PC-3 (cell line): ENCODE data around the gene ADAM12. TPM values are rescaled to one million over a fixed set of nuclear protein-coding genes. Genes with fewer than 3 reads are reported as not detected.

Experiments
- ATAC-seq: fragments of 200-7000 bp; cut with Tn5 transposase; 2 replicates; pipeline ENCODE4 v1.9.1; 2020; ENCODE audit warnings: mild to moderate bottlenecking, moderate library complexity
- BruUV-seq: library from RNA; stranded (reverse); fragments of 400-500 nt; replicated peaks from 2 replicates; lab custom pipeline; 2021; lab: Mats Ljungman, UMichigan
- CTCF ChIA-PET: fragments of 300-600 bp; sonication (Branson Sonifier 250); formaldehyde crosslinking; loops from one replicate; lab custom pipeline; 2022; ENCODE audit warnings: antibody characterized with exemption; lab: Charles Lee
- POLR2A ChIA-PET: fragments of 300-600 bp; sonication (Branson Sonifier 250); formaldehyde crosslinking; loops from one replicate; lab custom pipeline; 2022; ENCODE audit warnings: antibody characterized with exemption; ENCODE audit not compliant: unreplicated experiment; lab: Charles Lee
- DNase-seq: peaks from one replicate; pipeline ENCODE4 v3.0.0-alpha.2; 2015
- H2AFZ ChIP-seq: fragments of 300-600 bp; sonication (generic); 2 replicates; pipeline ENCODE4 v1.6.0; 2016; ENCODE audit warnings: antibody characterized with exemption, low read length
- H3F3A ChIP-seq: fragments of 300-600 bp; sonication (generic); one replicate; pipeline ENCODE4 v1.6.0; 2017; ENCODE audit warnings: antibody characterized with exemption, low read length, control low read depth, mild to moderate bottlenecking; ENCODE audit not compliant: unreplicated experiment
- H3K27ac ChIP-seq: fragments of 300-600 bp; sonication (generic); 2 replicates; pipeline ENCODE4 v1.5.1; 2016; ENCODE audit warnings: mild to moderate bottlenecking, low read length
- H3K27me3 ChIP-seq: fragments of 300-600 bp; sonication (generic); 2 replicates; pipeline ENCODE4 v1.6.1; 2016; ENCODE audit warnings: low read length, mixed read lengths
- H3K36me3 ChIP-seq: fragments of 300-600 bp; sonication (generic); 2 replicates; pipeline ENCODE4 v1.6.1; 2016; ENCODE audit warnings: low read depth, mixed run types, low read length, mixed read lengths
- H3K4me1 ChIP-seq: fragments of 300-600 bp; sonication (generic); 2 replicates; pipeline ENCODE4 v1.5.1; 2016; ENCODE audit warnings: low read length; ENCODE audit not compliant: insufficient read depth
- H3K4me2 ChIP-seq: fragments of 300-600 bp; sonication (generic); 2 replicates; pipeline ENCODE4 v1.6.0; 2016; ENCODE audit warnings: low read length
- H3K4me3 ChIP-seq: fragments of 300-600 bp; sonication (generic); 2 replicates; pipeline ENCODE4 v1.5.1; 2016; ENCODE audit warnings: mild to moderate bottlenecking, low read length, mixed read lengths
- H3K79me2 ChIP-seq: fragments of 300-600 bp; sonication (generic); 2 replicates; pipeline ENCODE4 v1.6.1; 2017; ENCODE audit warnings: low read length, mixed read lengths
- H3K9ac ChIP-seq: fragments of 300-600 bp; sonication (generic); 2 replicates; pipeline ENCODE4 v1.6.0; 2016; ENCODE audit warnings: mild to moderate bottlenecking, low read length
- H3K9me2 ChIP-seq: fragments of 300-600 bp; sonication (generic); replicated peaks from 2 replicates; pipeline ENCODE4 v1.6.1; 2016; ENCODE audit warnings: mixed run types, low read length, mixed read lengths
- H3K9me3 ChIP-seq: fragments of 300-600 bp; sonication (generic); 2 replicates; pipeline ENCODE4 v1.6.1; 2016; ENCODE audit warnings: low read length, mixed read lengths
- H4K20me1 ChIP-seq: fragments of 300-600 bp; sonication (generic); 2 replicates; pipeline ENCODE4 v1.6.1; 2016; ENCODE audit warnings: low read length, mixed read lengths
- EZH2 ChIP-seq: fragments of 300-600 bp; sonication (generic); IDR thresholded peaks from one replicate; pipeline ENCODE4 v1.6.1; 2017; ENCODE audit warnings: antibody characterized with exemption, mild to moderate bottlenecking, low read length; ENCODE audit not compliant: unreplicated experiment
- EZH2phosphoT487 ChIP-seq: fragments of 300-600 bp; sonication (generic); IDR thresholded peaks from 2 replicates; pipeline ENCODE4 v1.6.1; 2018; ENCODE audit warnings: mild to moderate bottlenecking, antibody characterized with exemption, low read length, borderline replicate concordance
- intact Hi-C: fragments of 100-400 bp; cut with micrococcal nuclease; formaldehyde crosslinking; loops from 2 replicates; pipeline ENCODE4 v1.9.0; 2023
- total RNA-seq: library from RNA; depleted of rRNA; stranded (reverse); fragments of >200 nt; gene quantifications from 2 replicates; pipeline ENCODE4 v1.2.3, GENCODE V29; 2014
- TF ChIP-seq, protein P1 (sequence below): fragments of 300-600 bp; sonication (generic); conservative IDR thresholded peaks from 2 replicates; pipeline ENCODE4 v1.5.1; 2017; ENCODE audit warnings: antibody characterized with exemption, low read depth, mild to moderate bottlenecking, low read length

The ADAM12 gene
- total RNA-seq, 1 experiment from 2014 or later = 3.4 TPM

DNA sequence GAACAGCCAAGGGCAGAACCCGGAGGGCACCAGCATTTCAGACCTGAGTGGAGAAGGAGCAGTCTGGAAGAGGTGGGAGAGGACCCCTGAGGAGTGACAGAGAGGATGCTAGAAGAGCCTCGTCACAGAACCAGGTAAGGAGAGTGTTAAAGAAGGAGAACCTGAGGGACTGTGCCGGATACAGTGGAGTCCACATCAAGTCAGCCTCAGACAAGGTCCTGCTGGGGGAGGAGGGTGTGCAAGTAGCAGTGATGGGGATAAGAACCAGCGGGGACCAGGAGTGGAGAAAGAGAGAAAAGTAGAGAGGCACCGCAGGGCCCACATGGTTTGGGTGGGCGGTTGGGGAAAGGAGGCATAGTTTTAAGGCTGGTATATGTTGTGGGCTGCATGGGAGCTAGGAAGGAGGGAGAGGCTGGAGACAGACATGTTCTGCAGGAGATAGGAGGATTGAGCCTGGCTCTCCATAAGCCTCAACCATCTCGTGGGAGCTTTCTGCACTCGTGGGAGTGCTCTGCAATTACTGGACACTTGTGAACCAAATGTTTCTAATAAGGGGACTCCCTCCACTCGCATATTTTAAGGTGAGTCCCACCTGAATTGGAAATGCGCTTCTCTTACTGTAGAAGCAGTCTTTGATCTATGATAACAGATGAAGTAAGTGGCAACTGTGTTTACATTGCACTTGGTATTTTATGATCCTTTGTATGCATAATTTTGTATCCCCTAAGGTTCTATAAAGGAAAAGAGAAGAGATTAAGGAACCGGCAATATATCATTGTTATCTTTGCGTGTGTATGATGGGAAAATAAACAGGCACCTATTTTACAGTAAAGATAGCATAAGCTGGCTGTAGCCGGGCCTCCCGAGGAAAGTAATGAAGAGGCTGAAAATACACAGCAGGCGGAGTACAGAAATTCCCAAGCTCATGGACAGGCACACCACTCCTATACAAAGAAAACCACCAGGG, 154.8 kb downstream of the ADAM12 start:
- Histone ChIP-seq H3K4me2 (no peak overlapping the region), H2AFZ (no peak overlapping the region), H3K27ac (no peak overlapping the region), H3K9me3 (no peaks in the 10 kb centered on the region), H3K4me3 (no peak overlapping the region), H3K79me2 (no peaks in the 10 kb centered on the region), H4K20me1 (no peaks in the 10 kb centered on the region), H3K36me3 (no peaks in the 10 kb centered on the region), H3F3A (no peaks in the 10 kb centered on the region), H3K9ac (no peak overlapping the region), H3K4me1 (peaks cover 11% of the 10 kb centered on the region), H3K9me2 (no peaks in the 10 kb centered on the region), H3K27me3 (no peaks in the 10 kb centered on the region)
- TF ChIP-seq EZH2 (no peak), EZH2phosphoT487 (no peak)
- TF ChIP-seq, protein P1, sequence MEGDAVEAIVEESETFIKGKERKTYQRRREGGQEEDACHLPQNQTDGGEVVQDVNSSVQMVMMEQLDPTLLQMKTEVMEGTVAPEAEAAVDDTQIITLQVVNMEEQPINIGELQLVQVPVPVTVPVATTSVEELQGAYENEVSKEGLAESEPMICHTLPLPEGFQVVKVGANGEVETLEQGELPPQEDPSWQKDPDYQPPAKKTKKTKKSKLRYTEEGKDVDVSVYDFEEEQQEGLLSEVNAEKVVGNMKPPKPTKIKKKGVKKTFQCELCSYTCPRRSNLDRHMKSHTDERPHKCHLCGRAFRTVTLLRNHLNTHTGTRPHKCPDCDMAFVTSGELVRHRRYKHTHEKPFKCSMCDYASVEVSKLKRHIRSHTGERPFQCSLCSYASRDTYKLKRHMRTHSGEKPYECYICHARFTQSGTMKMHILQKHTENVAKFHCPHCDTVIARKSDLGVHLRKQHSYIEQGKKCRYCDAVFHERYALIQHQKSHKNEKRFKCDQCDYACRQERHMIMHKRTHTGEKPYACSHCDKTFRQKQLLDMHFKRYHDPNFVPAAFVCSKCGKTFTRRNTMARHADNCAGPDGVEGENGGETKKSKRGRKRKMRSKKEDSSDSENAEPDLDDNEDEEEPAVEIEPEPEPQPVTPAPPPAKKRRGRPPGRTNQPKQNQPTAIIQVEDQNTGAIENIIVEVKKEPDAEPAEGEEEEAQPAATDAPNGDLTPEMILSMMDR = no peak
- DNase-seq (no peak), ATAC-seq (no peak)
- CTCF ChIA-PET = no interaction called here
- POLR2A ChIA-PET = no interaction called here
- intact Hi-C loops = no loop called here
- no TSS peak for BruUV-seq

- TF ChIP-seq, protein P1 = no peak
- TF ChIP-seq EZH2phosphoT487 = no peak
- TF ChIP-seq EZH2 = no peak
- no peak overlapping the region for H3K4me2 ChIP-seq
- H4K20me1 ChIP-seq = no peaks in the 10 kb centered on the region
- no peak overlapping the region for H3K9ac ChIP-seq
- DNase-seq = no peak
- H2AFZ ChIP-seq = no peak overlapping the region
- BruUV-seq = no TSS peak
- POLR2A ChIA-PET = no interaction called here
- no peaks in the 10 kb centered on the region for H3K36me3 ChIP-seq
- H3K79me2 ChIP-seq = no peaks in the 10 kb centered on the region
- no peaks in the 10 kb centered on the region for H3K9me2 ChIP-seq
- no peaks in the 10 kb centered on the region for H3K27me3 ChIP-seq
- H3K9me3 ChIP-seq = no peaks in the 10 kb centered on the region
- intact Hi-C loops = no loop called here
- peaks cover 12% of the 10 kb centered on the region for H3K4me1 ChIP-seq
- no peaks in the 10 kb centered on the region for H3F3A ChIP-seq
- CTCF ChIA-PET = no interaction called here
- H3K4me3 ChIP-seq = no peak overlapping the region
- H3K27ac ChIP-seq = no peak overlapping the region
- ATAC-seq = no peak
Observed at GRCh38 chr10:126230587-126230986, 157.7 kb downstream of the ADAM12 start.

DNA sequence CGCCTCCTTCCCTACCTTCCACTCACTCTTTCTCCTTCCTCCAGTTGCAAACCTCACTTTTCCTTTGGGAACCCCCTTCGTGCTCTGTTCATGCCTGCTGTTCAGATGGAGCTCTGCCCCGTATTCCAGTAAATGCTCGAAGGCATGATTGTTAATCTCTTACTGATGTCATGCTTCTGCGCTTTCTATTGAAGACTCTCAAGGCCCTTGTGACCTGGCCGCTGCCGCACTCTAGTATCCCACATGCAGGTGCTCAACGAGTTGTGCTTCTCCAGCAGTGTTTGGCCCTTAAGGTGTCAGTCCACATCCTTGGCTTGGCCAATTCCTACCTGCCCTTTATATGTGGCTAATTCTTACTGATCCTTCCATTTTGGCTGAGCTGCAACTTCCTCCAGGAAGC, 158.6 kb downstream of the ADAM12 start:
- TF ChIP-seq, protein P1 = no peak
- TF ChIP-seq EZH2phosphoT487 = no peak
- no peak for TF ChIP-seq EZH2

More for the DNA sequence above, 158.6 kb downstream of the ADAM12 start:
- Histone ChIP-seq H3K4me1 (0 out of 2 replicates have a peak, but pooled peaks cover 3% of the 10 kb centered on the region), H3K9ac (no peak overlapping the region), H3K9me2 (no peaks in the 10 kb centered on the region), H3K36me3 (no peaks in the 10 kb centered on the region), H2AFZ (no peak overlapping the region), H3K9me3 (no peaks in the 10 kb centered on the region), H3K4me3 (no peak overlapping the region), H3K27me3 (no peaks in the 10 kb centered on the region), H3K27ac (no peak overlapping the region), H4K20me1 (no peaks in the 10 kb centered on the region), H3F3A (no peaks in the 10 kb centered on the region), H3K4me2 (no peak overlapping the region), H3K79me2 (no peaks in the 10 kb centered on the region)
- DNase-seq (no peak), ATAC-seq (no peak)
- BruUV-seq = no TSS peak
- intact Hi-C loops = no loop called here
- POLR2A ChIA-PET = no interaction called here
- CTCF ChIA-PET = no interaction called here
